Subcutaneous abdominal adipose tissue (tissue), 5 donors: ENCODE results near the gene ARHGEF4.

ENCODE experiments used
- H3K27ac ChIP-seq: one replicate; pipeline ENCODE4 v1.7.0; 2013; ENCODE audit warnings: low read depth, mild to moderate bottlenecking, inconsistent platforms, low read length, moderate library complexity
- H3K27me3 ChIP-seq, 5 donors: one replicate each; pipeline ENCODE4 v1.7.0; 2013; ENCODE audit warnings: low read length in 5 of 5, inconsistent platforms in 1 of 5; ENCODE audit not compliant: control insufficient read depth in 5 of 5, insufficient read depth in 4 of 5
- H3K36me3 ChIP-seq, 5 donors: one replicate each; pipeline ENCODE4 v1.7.0; 2013; ENCODE audit warnings: low read length in 5 of 5; ENCODE audit not compliant: control insufficient read depth in 5 of 5, insufficient read depth in 5 of 5
- H3K4me1 ChIP-seq, 5 donors: one replicate each; pipeline ENCODE4 v1.7.0; 2013; ENCODE audit warnings: low read length in 5 of 5, mild to moderate bottlenecking in 3 of 5, moderate library complexity in 1 of 5; ENCODE audit not compliant: control insufficient read depth in 5 of 5, insufficient read depth in 5 of 5
- H3K4me3 ChIP-seq, 5 donors: one replicate each; pipeline ENCODE4 v1.7.0; 2013; ENCODE audit warnings: low read length in 5 of 5, low read depth in 1 of 5
- H3K9ac ChIP-seq, 5 donors: one replicate each; pipeline ENCODE4 v1.7.0; 2013; ENCODE audit warnings: low read length in 5 of 5, mild to moderate bottlenecking in 4 of 5, moderate library complexity in 3 of 5
- H3K9me3 ChIP-seq, 5 donors: one replicate each; pipeline ENCODE4 v1.7.0; 2013; ENCODE audit warnings: low read length in 5 of 5; ENCODE audit not compliant: control insufficient read depth in 5 of 5
- donor health status: healthy.
- donor health status: healthy.
- donor health status: healthy.
- donor health status: healthy.
- donor health status: healthy.

Gene ARHGEF4

GRCh38 chr2:130819226-130819607 lies 17.5 kb upstream of the ARHGEF4 start:
- Histone ChIP-seq H3K9me3 (no peaks in the 10 kb centered on the region), H3K27ac (no peak overlapping the region), H3K9ac (no peak overlapping the region), H3K27me3 (peaks cover 9 to 21% (median 15%) of the 10 kb centered on the region in 5 donors), H3K36me3 (no peaks in the 10 kb centered on the region), H3K4me1 (peaks cover 0 to 6% (median 2%) of the 10 kb centered on the region in 5 donors), H3K4me3 (no peak overlapping the region)

DNA sequence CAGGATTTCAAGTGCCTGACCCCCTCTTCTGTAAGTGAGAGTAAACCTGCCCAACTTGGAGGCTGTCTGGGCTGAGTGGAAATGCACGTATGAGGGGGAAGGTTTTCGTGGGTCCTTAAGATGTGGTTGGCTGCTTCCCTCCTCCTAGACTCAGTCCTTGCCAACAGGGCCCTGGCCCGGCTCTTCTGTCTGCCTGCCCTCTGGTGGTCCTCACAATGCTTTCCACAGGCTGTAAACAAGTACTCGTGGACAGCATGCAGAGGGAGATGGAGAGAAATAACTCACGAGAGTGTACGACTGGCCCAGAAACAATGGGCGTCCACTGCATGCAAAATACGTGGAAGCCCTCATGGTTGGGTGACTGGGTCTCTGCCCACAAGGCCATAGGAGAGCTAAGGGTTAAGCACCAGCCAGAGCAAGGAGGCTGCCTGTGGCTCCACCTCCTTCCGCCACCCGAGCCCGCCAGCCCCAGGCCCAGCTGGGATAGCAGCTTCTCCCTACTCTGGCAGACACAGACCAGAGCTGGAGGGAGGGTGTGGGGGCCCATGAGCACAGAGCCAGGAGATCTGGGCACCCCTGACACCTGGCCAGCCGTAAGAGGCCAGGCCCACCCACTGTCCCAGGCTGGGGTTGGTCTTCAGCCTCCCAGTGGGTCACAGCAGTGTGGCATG lies 17.0 kb upstream of the ARHGEF4 start:
- Histone ChIP-seq H3K4me1 (peaks cover 0 to 11% (median 2%) of the 10 kb centered on the region in 5 donors), H3K36me3 (no peaks in the 10 kb centered on the region), H3K9me3 (no peaks in the 10 kb centered on the region), H3K9ac (no peak overlapping the region), H3K27ac (no peak overlapping the region), H3K27me3 (peaks cover 9 to 21% (median 15%) of the 10 kb centered on the region in 5 donors), H3K4me3 (no peak overlapping the region)

- H3K27ac ChIP-seq = no peak overlapping the region
- peaks cover 9 to 15% (median 14%) of the 10 kb centered on the region in 5 donors for H3K27me3 ChIP-seq
- no peaks in the 10 kb centered on the region for H3K9me3 ChIP-seq
- no peak overlapping the region for H3K9ac ChIP-seq
- H3K4me1 ChIP-seq = peaks cover 0 to 13% (median 2%) of the 10 kb centered on the region in 5 donors
- no peak overlapping the region for H3K4me3 ChIP-seq
- H3K36me3 ChIP-seq = no peaks in the 10 kb centered on the region
These were observed 16.3 kb upstream of the ARHGEF4 start for GRCh38 chr2:130820279-130820861.

DNA sequence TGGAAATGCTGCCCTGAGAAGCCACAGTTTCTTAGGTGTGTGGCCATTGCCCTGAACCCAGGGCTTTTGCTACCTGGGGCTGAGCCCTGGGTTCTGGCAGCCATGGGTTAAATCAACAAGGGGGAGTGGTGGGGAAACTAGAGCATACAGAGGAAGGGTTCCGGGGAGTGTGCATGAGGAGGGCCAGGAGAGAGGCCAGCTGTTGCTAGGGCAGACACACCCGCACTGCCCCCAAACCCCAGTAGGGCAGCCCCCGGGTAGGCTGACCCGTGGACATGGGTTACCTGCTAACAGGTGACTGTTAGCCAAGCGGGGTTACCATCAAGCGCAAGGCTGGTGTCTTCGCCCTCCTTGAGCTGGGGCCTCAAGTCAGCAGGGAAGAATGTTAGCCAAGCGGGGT lies 14.8 kb upstream of the ARHGEF4 start:
- no peak overlapping the region for H3K27ac ChIP-seq
- no peak overlapping the region for H3K4me3 ChIP-seq
- H3K27me3 ChIP-seq = peaks cover 10 to 19% (median 14%) of the 10 kb centered on the region in 5 donors
- H3K9me3 ChIP-seq = no peaks in the 10 kb centered on the region
- H3K4me1 ChIP-seq = peaks cover 0 to 13% (median 2%) of the 10 kb centered on the region in 5 donors
- no peaks in the 10 kb centered on the region for H3K36me3 ChIP-seq
- no peak overlapping the region for H3K9ac ChIP-seq

DNA sequence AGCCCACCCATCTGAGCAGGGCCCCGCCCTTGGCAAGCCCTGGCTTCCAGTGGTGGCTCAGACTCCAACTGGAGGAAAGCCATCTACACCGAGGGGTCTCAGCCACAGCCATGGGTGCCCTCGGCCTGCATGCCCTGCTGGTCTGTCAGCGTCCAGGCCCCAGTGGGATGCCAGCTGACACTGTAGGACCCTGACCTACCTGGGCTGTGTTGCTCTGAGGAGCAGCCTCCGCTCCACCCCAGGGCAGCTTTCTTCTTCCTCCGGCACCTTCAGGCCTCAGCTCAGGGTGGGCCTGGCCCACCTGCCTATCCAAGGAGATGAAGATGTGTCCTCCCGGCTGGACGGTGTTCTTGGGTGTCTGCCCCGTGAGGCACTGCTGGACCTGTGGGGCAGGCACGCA lies 13.9 kb upstream of the ARHGEF4 start:
- no peak overlapping the region for H3K9ac ChIP-seq
- no peaks in the 10 kb centered on the region for H3K36me3 ChIP-seq
- no peak overlapping the region for H3K27ac ChIP-seq
- H3K27me3 ChIP-seq = peaks cover 10 to 27% (median 17%) of the 10 kb centered on the region in 5 donors
- no peaks in the 10 kb centered on the region for H3K9me3 ChIP-seq
- H3K4me3 ChIP-seq = no peak overlapping the region
- peaks cover 0 to 13% (median 2%) of the 10 kb centered on the region in 5 donors for H3K4me1 ChIP-seq

DNA sequence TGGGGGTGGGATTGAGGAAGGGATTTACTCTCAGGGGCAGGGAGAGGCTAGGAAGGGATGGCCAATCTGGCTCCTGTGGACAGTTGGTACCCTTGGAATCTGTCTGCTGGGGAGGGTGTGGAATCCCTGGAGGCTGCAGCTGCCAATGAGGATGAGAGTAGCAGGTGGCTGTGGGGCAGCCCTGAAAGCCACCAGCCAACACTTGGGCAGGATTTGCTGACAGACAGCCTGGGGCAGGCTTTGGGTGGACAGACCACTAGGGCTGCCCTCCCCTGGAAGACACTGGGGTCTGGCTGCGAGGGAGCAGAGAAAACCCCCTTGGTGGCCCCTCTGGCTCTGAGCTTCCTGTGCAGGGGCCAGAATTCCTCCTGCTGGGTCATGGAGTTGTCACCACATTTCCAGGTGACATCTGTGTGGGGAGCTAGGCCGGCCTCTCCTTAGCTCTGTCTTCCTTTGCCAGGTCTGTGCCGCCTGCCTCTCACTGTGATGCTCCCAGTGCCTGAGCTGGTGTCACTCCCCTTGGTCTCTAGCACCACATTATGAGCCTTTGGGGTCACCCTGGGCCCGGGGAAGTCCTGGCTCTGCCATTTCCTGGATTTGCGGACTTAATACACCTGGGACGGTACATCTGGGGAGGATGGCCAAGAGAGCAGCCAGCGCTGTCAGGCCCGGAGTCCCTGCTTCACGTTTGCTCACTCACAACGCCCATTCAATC lies 13.4 kb upstream of the ARHGEF4 start:
- H3K27me3 ChIP-seq = peaks cover 10 to 29% (median 17%) of the 10 kb centered on the region in 5 donors
- no peaks in the 10 kb centered on the region for H3K9me3 ChIP-seq
- H3K4me1 ChIP-seq = peaks cover 0 to 13% (median 2%) of the 10 kb centered on the region in 5 donors
- no peaks in the 10 kb centered on the region for H3K36me3 ChIP-seq
- no peak overlapping the region for H3K27ac ChIP-seq
- no peak overlapping the region for H3K9ac ChIP-seq
- no peak overlapping the region for H3K4me3 ChIP-seq

- Histone ChIP-seq H3K9ac (peak overlapping the region in 1 of 5 donors; percentile 4), H3K36me3 (no peaks in the 10 kb centered on the region), H3K4me3 (no peak overlapping the region), H3K4me1 (peaks cover 0 to 13% (median 2%) of the 10 kb centered on the region in 5 donors), H3K27me3 (peaks cover 9 to 26% (median 14%) of the 10 kb centered on the region in 5 donors), H3K27ac (no peak overlapping the region), H3K9me3 (no peaks in the 10 kb centered on the region)
These were observed 12.7 kb upstream of the ARHGEF4 start for GRCh38 chr2:130823886-130824491.

GRCh38 chr2:130824492-130825061 lies 12.1 kb upstream of the ARHGEF4 start:
- Histone ChIP-seq H3K9me3 (no peaks in the 10 kb centered on the region), H3K36me3 (no peaks in the 10 kb centered on the region), H3K4me3 (no peak overlapping the region), H3K27ac (no peak overlapping the region), H3K9ac (peak overlapping the region in 1 of 5 donors; percentile 4), H3K4me1 (peaks cover 0 to 13% (median 2%) of the 10 kb centered on the region in 5 donors), H3K27me3 (peaks cover 5 to 21% (median 13%) of the 10 kb centered on the region in 5 donors)

DNA sequence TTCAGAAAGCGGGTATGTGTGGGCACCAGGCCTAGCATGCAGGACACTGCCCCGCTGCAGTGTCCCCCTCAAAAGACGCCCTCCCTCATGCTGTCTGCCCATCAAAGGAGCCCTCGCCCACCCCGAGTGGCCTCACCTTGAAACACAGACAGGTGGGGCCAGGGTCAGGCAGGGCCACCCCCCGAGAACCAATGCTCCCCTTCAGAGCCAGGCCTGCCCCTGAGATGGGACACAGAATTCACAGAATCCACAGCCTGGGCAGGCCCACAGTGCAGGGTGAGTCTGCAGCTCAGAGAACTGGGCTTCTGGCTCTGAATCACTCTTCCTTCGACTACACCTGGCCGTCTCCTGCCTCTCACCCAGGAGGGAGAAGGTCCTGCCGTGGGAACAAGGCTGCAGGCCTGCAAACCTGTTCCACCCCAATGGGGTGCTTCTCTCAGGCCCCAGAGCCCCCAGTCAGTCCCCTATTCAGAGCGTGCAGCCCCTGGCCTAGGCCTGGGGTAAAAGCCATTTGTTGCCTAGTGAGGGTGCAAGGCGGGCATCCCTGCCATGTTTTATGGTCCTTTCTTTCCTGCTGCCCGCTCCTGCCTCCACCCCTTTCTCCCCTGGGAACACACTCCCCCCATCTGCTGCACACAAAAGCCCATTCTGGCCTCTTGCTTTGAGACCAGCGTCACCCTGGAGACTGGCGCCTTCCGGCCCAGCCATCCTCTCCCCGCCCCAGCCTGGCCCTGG lies 11.3 kb upstream of the ARHGEF4 start:
- Histone ChIP-seq H3K9ac (no peak overlapping the region), H3K4me1 (peaks cover 0 to 13% (median under 1%) of the 10 kb centered on the region in 5 donors), H3K9me3 (no peaks in the 10 kb centered on the region), H3K27ac (no peak overlapping the region), H3K4me3 (no peak overlapping the region), H3K27me3 (peaks cover 0 to 17% (median 8%) of the 10 kb centered on the region in 5 donors), H3K36me3 (no peaks in the 10 kb centered on the region)
